GM12891 (cell line): ENCODE results near the gene MRTFB.

Experiments
- PAX5 ChIP-seq: IDR thresholded peaks from 2 replicates; pipeline ENCODE4 v1.6.1; 2011; ENCODE audit warnings: low read length, moderate library complexity, mild to moderate bottlenecking; ENCODE audit not compliant: insufficient read depth, severe bottlenecking
- POLR2A ChIP-seq: IDR thresholded peaks from 2 replicates; pipeline ENCODE4 v1.6.1; 2011; ENCODE audit warnings: low read depth, low read length, control low read depth
- POLR2AphosphoS5 ChIP-seq: IDR thresholded peaks from 2 replicates; pipeline ENCODE4 v1.6.1; 2011; ENCODE audit warnings: low read depth, low read length, control low read depth
- POU2F2 ChIP-seq: IDR thresholded peaks from 2 replicates; pipeline ENCODE4 v1.6.1; 2011; ENCODE audit warnings: low read depth, mild to moderate bottlenecking, control low read depth, low read length, moderate library complexity
- SPI1 ChIP-seq: IDR thresholded peaks from 2 replicates; pipeline ENCODE4 v1.6.1; 2011; ENCODE audit warnings: low read depth, low read length, control low read depth
- TAF1 ChIP-seq: IDR thresholded peaks from 2 replicates; pipeline ENCODE4 v1.6.1; 2011; ENCODE audit warnings: low read depth, low read length, control low read depth

DNA sequence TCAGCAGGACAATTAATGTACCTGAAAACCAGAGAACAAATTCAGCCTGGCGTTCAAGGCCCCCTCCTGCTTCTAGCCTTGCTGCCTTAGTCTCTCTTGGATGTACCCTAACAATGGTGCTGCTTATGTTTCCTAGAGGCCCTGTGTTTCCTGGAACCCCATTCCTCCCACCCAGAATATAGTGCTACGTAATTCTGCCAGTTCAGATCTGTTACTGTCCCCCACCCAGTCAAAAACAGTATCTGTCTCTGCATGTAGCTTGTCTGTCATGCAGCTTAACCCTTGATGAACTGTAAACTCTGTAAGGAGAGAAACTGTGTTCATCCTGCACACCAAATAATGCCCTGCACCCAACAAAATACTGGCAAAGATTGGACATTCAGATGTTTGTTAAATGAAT lies 6.8 kb downstream of the MRTFB start:
- no peak for TF ChIP-seq POLR2A
- TF ChIP-seq POLR2AphosphoS5: no peak
- TF ChIP-seq SPI1: no peak
- TF ChIP-seq POU2F2: no peak
- no peak for TF ChIP-seq TAF1
- no peak for TF ChIP-seq PAX5
